GM18907 (cell line): Measurements from ENCODE around the gene HDAC3.
A peak's percentile ranks its signal among the peaks of the same experiment; 100 is the strongest.
"Not testable (repeated sequence)": the region's sequence is repeated elsewhere in the genome, so short reads cannot be mapped to it uniquely, and the experiment has no call there.

Experiments used
- ATAC-seq: cut with Tn5 transposase; IDR thresholded peaks from one replicate; pipeline ENCODE4 v1.9.1; 2021; ENCODE audit warnings: mild to moderate bottlenecking, moderate library complexity; ENCODE audit not compliant: unreplicated experiment

Gene HDAC3

GRCh38 chr5:141636106-141636412, 590 bp downstream of the HDAC3 start:
- ATAC-seq = no peak

- no peak for ATAC-seq
These were observed 1.0 kb downstream of the HDAC3 start for GRCh38 chr5:141635646-141636045.

- ATAC-seq = no peak
These were observed 1.9 kb downstream of the HDAC3 start for GRCh38 chr5:141634720-141635119.

- peak; percentile 71 for ATAC-seq
These were observed 2.6 kb downstream of the HDAC3 start for GRCh38 chr5:141633871-141634561.

GRCh38 chr5:141632650-141633049, 4.0 kb downstream of the HDAC3 start:
- ATAC-seq = no peak

GRCh38 chr5:141630570-141631140, 6.0 kb downstream of the HDAC3 start:
- ATAC-seq = no peak

GRCh38 chr5:141628175-141628788, 8.4 kb downstream of the HDAC3 start:
- no peak for ATAC-seq

GRCh38 chr5:141623611-141624010, 13.0 kb downstream of the HDAC3 start:
- ATAC-seq = no peak

GRCh38 chr5:141623186-141623585, 13.5 kb downstream of the HDAC3 start:
- ATAC-seq = peak; percentile 41

- peak; percentile 87 for ATAC-seq
These were observed 17.7 kb downstream of the HDAC3 start, which contains the start of gene DIAPH1 for GRCh38 chr5:141618804-141619554. DIAPH1 (minus strand) TSS chr5:141619000; CDS start chr5:141618914, 86 bp downstream.

- ATAC-seq = peak; percentile 39
These were observed 18.4 kb downstream of the HDAC3 start for GRCh38 chr5:141618030-141618803.

- no peak for ATAC-seq
These were observed 19.0 kb downstream of the HDAC3 start for GRCh38 chr5:141617682-141618029.

- no peak for ATAC-seq
These were observed 19.5 kb downstream of the HDAC3 start for GRCh38 chr5:141617128-141617527.

GRCh38 chr5:141615991-141616720, 20.5 kb downstream of the HDAC3 start:
- no peak for ATAC-seq

GRCh38 chr5:141613344-141613743, 23.3 kb downstream of the HDAC3 start:
- no peak for ATAC-seq

- ATAC-seq = no peak
These were observed 25.4 kb downstream of the HDAC3 start for GRCh38 chr5:141611289-141611688.

GRCh38 chr5:141609921-141610320, 26.7 kb downstream of the HDAC3 start:
- not testable (repeated sequence) for ATAC-seq

- ATAC-seq = no peak
These were observed 27.6 kb downstream of the HDAC3 start for GRCh38 chr5:141609044-141609443.

- no peak for ATAC-seq
These were observed 28.1 kb downstream of the HDAC3 start for GRCh38 chr5:141608557-141608956.

- ATAC-seq = no peak
These were observed 28.6 kb downstream of the HDAC3 start for GRCh38 chr5:141608046-141608445.
